ENCODE measurements around the gene CARD14. TPM values are rescaled to one million over a fixed set of nuclear protein-coding genes. Genes with fewer than 3 reads are reported as not detected.
"Not testable (repeated sequence)": the region's sequence is repeated elsewhere in the genome, so short reads cannot be mapped to it uniquely, and the experiment has no call there.

Gene CARD14
- total and polyA plus RNA-seq, 2 donors, result 1.2 to 3.3 TPM

- DNase-seq (ENCODE audit: extremely low spot score), result no peak
- H3K4me3 ChIP-seq (ENCODE audit: low read depth, low read length), result no peak overlapping the region
- peaks cover 6% of the 10 kb centered on the region for H3K36me3 ChIP-seq (ENCODE audit: insufficient read depth)
- H3K4me1 ChIP-seq (ENCODE audit: insufficient read depth), result no peaks in the 10 kb centered on the region
- 82% methylated on average over 18 of the region's 18 CpGs for WGBS
- no peak overlapping the region for H3K27ac ChIP-seq (ENCODE audit: low read depth)
Observed at GRCh38 chr17:80138856-80139426, 30.9 kb upstream of the CARD14 start.

- no peak for DNase-seq (ENCODE audit: extremely low spot score)
Observed at GRCh38 chr17:80141463-80142165, 28.2 kb upstream of the CARD14 start.

GRCh38 chr17:80142929-80143328, 26.9 kb upstream of the CARD14 start:
- Histone ChIP-seq H3K36me3 (ENCODE audit: insufficient read depth) (peaks cover 5% of the 10 kb centered on the region), H3K4me1 (ENCODE audit: insufficient read depth) (peaks cover 5% of the 10 kb centered on the region), H3K27ac (ENCODE audit: low read depth) (no peak overlapping the region), H3K4me3 (ENCODE audit: low read depth, low read length) (no peak overlapping the region)
- no peak for DNase-seq (ENCODE audit: extremely low spot score)
- 89% methylated on average over 6 of the region's 6 CpGs for WGBS

More at GRCh38 chr17:80141463-80142165, 28.2 kb upstream of the CARD14 start:
- Histone ChIP-seq H3K4me3 (ENCODE audit: low read depth, low read length) (no peak overlapping the region), H3K36me3 (ENCODE audit: insufficient read depth) (peaks cover 5% of the 10 kb centered on the region), H3K4me1 (ENCODE audit: insufficient read depth) (peaks cover 5% of the 10 kb centered on the region), H3K27ac (ENCODE audit: low read depth) (no peak overlapping the region)
- 91% methylated on average over 7 of the region's 7 CpGs for WGBS

GRCh38 chr17:80145076-80146075, 24.5 kb upstream of the CARD14 start:
- WGBS, result 43% methylated on average over 10 of the region's 10 CpGs
- H3K27ac ChIP-seq (ENCODE audit: low read depth), result no peak overlapping the region
- peak overlapping the region; percentile 84 for H3K4me3 ChIP-seq (ENCODE audit: low read depth, low read length)
- no peak for DNase-seq (ENCODE audit: extremely low spot score)
- H3K36me3 ChIP-seq (ENCODE audit: insufficient read depth), result peaks cover 5% of the 10 kb centered on the region
- H3K4me1 ChIP-seq (ENCODE audit: insufficient read depth), result peaks cover 5% of the 10 kb centered on the region

GRCh38 chr17:80146121-80147034, 23.5 kb upstream of the CARD14 start:
- Histone ChIP-seq H3K4me1 (ENCODE audit: insufficient read depth) (peaks cover 5% of the 10 kb centered on the region), H3K4me3 (ENCODE audit: low read depth, low read length) (peak overlapping the region; percentile 84), H3K27ac (ENCODE audit: low read depth) (no peak overlapping the region), H3K36me3 (ENCODE audit: insufficient read depth) (peaks cover 5% of the 10 kb centered on the region)
- under 1% methylated on average over 69 of the region's 69 CpGs for WGBS
- no peak for DNase-seq (ENCODE audit: extremely low spot score)

GRCh38 chr17:80147035-80147822, 22.6 kb upstream of the CARD14 start, which contains the start of gene EIF4A3:
TSS of gene EIF4A3 (minus strand) at chr17:80147128. CDS start at chr17:80146961, 167 bp downstream.
- Histone ChIP-seq H3K36me3 (ENCODE audit: insufficient read depth) (peaks cover 5% of the 10 kb centered on the region), H3K4me3 (ENCODE audit: low read depth, low read length) (peak within 1 kb of the TSS; percentile 84), H3K4me1 (ENCODE audit: insufficient read depth) (peaks cover 5% of the 10 kb centered on the region), H3K27ac (ENCODE audit: low read depth) (peak within 1 kb of the TSS; percentile 75)
- peak; percentile 96 for DNase-seq (ENCODE audit: extremely low spot score)
- WGBS, result under 1% methylated on average over 90 of the region's 90 CpGs

- WGBS, result 61% methylated on average over 5 of the region's 5 CpGs
- H3K27ac ChIP-seq (ENCODE audit: low read depth), result no peak overlapping the region
- no peak for DNase-seq (ENCODE audit: extremely low spot score)
- H3K4me1 ChIP-seq (ENCODE audit: insufficient read depth), result no peaks in the 10 kb centered on the region
- H3K36me3 ChIP-seq (ENCODE audit: insufficient read depth), result no peaks in the 10 kb centered on the region
- no peak overlapping the region for H3K4me3 ChIP-seq (ENCODE audit: low read depth, low read length)
Observed at GRCh38 chr17:80151333-80151732, 18.5 kb upstream of the CARD14 start.

- WGBS, result 67% methylated on average over 11 of the region's 11 CpGs
- Histone ChIP-seq H3K4me3 (ENCODE audit: low read depth, low read length) (no peak overlapping the region), H3K36me3 (ENCODE audit: insufficient read depth) (no peaks in the 10 kb centered on the region), H3K27ac (ENCODE audit: low read depth) (no peak overlapping the region), H3K4me1 (ENCODE audit: insufficient read depth) (no peaks in the 10 kb centered on the region)
- no peak for DNase-seq (ENCODE audit: extremely low spot score)
Observed at GRCh38 chr17:80152081-80152702, 17.6 kb upstream of the CARD14 start.

- no peak overlapping the region for H3K27ac ChIP-seq (ENCODE audit: low read depth)
- no peak overlapping the region for H3K4me3 ChIP-seq (ENCODE audit: low read depth, low read length)
- DNase-seq (ENCODE audit: extremely low spot score), result no peak
- H3K4me1 ChIP-seq (ENCODE audit: insufficient read depth), result no peaks in the 10 kb centered on the region
- no peaks in the 10 kb centered on the region for H3K36me3 ChIP-seq (ENCODE audit: insufficient read depth)
- 83% methylated on average over 3 of the region's 3 CpGs for WGBS
Observed at GRCh38 chr17:80153004-80153403, 16.8 kb upstream of the CARD14 start.

GRCh38 chr17:80154166-80154565, 15.7 kb upstream of the CARD14 start:
- WGBS, result 64% methylated on average over 5 of the region's 5 CpGs
- no peaks in the 10 kb centered on the region for H3K4me1 ChIP-seq (ENCODE audit: insufficient read depth)
- H3K27ac ChIP-seq (ENCODE audit: low read depth), result no peak overlapping the region
- H3K36me3 ChIP-seq (ENCODE audit: insufficient read depth), result no peaks in the 10 kb centered on the region
- no peak overlapping the region for H3K4me3 ChIP-seq (ENCODE audit: low read depth, low read length)
- DNase-seq (ENCODE audit: extremely low spot score), result no peak

- not testable (repeated sequence) for H3K4me1 ChIP-seq (ENCODE audit: insufficient read depth); H3K36me3 ChIP-seq (ENCODE audit: insufficient read depth); H3K27ac ChIP-seq (ENCODE audit: low read depth); DNase-seq (ENCODE audit: extremely low spot score); H3K4me3 ChIP-seq (ENCODE audit: low read depth, low read length)
- WGBS, result 36% methylated on average over 2 of the region's 2 CpGs
Observed at GRCh38 chr17:80155600-80155999, 14.2 kb upstream of the CARD14 start.

- no peak overlapping the region for H3K27ac ChIP-seq (ENCODE audit: low read depth)
- no peak for DNase-seq (ENCODE audit: extremely low spot score)
- 58% methylated on average over 2 of the region's 2 CpGs for WGBS
Observed at GRCh38 chr17:80158846-80159245, 11.0 kb upstream of the CARD14 start.

More at GRCh38 chr17:80158846-80159245, 11.0 kb upstream of the CARD14 start:
- no peaks in the 10 kb centered on the region for H3K4me1 ChIP-seq (ENCODE audit: insufficient read depth)
- H3K36me3 ChIP-seq (ENCODE audit: insufficient read depth), result no peaks in the 10 kb centered on the region
- no peak overlapping the region for H3K4me3 ChIP-seq (ENCODE audit: low read depth, low read length)

Measured in urinary bladder (tissue), 4 donors.